HepG2 (cell line): ENCODE results near the gene SNX10.

ENCODE experiments used
- CHD2 ChIP-seq: IDR thresholded peaks from 2 replicates; pipeline ENCODE4 v1.6.1; 2011; ENCODE audit warnings: low read depth, low read length, improper control_type of control experiment
- ETV6 ChIP-seq: sonication (generic); formaldehyde crosslinking; conservative IDR thresholded peaks from 2 replicates; pipeline ENCODE4 v1.4.0; 2020; ENCODE audit warnings: missing genetic modification reagents
- EZH2 ChIP-seq: conservative IDR thresholded peaks from 2 replicates; pipeline ENCODE4 v1.6.1; 2012; ENCODE audit warnings: mild to moderate bottlenecking, low read depth, low read length, moderate library complexity
- FOXP4 ChIP-seq: sonication (generic); formaldehyde crosslinking; IDR thresholded peaks from 2 replicates; pipeline ENCODE4 v1.4.0; 2020; ENCODE audit warnings: missing genetic modification reagents
- REPIN1 ChIP-seq: sonication (generic); formaldehyde crosslinking; IDR thresholded peaks from 2 replicates; pipeline ENCODE4 v1.8.0; 2022; ENCODE audit warnings: missing genetic modification reagents, low read depth, mild to moderate bottlenecking, borderline replicate concordance
- ZBTB38 ChIP-seq: sonication (generic); formaldehyde crosslinking; IDR thresholded peaks from 2 replicates; pipeline ENCODE4 v1.5.1; 2020; ENCODE audit warnings: mild to moderate bottlenecking, missing genetic modification reagents
- ZNF230 ChIP-seq: sonication (generic); formaldehyde crosslinking; IDR thresholded peaks from 2 replicates; pipeline ENCODE4 v1.4.0; 2020; ENCODE audit warnings: mild to moderate bottlenecking, missing genetic modification reagents
- ZNF280D ChIP-seq: sonication (generic); formaldehyde crosslinking; IDR thresholded peaks from 2 replicates; pipeline ENCODE4 v1.5.1; 2020; ENCODE audit warnings: mild to moderate bottlenecking, missing genetic modification reagents
- ZNF484 ChIP-seq: sonication (generic); formaldehyde crosslinking; IDR thresholded peaks from 2 replicates; pipeline ENCODE4 v1.5.1; 2020; ENCODE audit warnings: mild to moderate bottlenecking, low read depth, missing genetic modification reagents, borderline replicate concordance
- ZNF773 ChIP-seq: sonication (generic); formaldehyde crosslinking; IDR thresholded peaks from 2 replicates; pipeline ENCODE4 v1.4.0; 2020; ENCODE audit warnings: missing genetic modification reagents, borderline replicate concordance
- ZZZ3 ChIP-seq: sonication (generic); formaldehyde crosslinking; IDR thresholded peaks from 2 replicates; pipeline ENCODE4 v1.4.0; 2020; ENCODE audit warnings: missing genetic modification reagents, mild to moderate bottlenecking, borderline replicate concordance
- TF ChIP-seq, protein P1 (sequence below): sonication (generic); formaldehyde crosslinking; IDR thresholded peaks from 2 replicates; pipeline ENCODE4 v1.5.0; 2020; ENCODE audit warnings: mild to moderate bottlenecking, missing genetic modification reagents, moderate library complexity

GRCh38 chr7:26307791-26308190, 16.1 kb downstream of the SNX10 start:
- TF ChIP-seq REPIN1, result no peak
- no peak for TF ChIP-seq EZH2
- no peak for TF ChIP-seq ZBTB38
- TF ChIP-seq ZNF773 (CRISPR knock-in tag), result no peak
- TF ChIP-seq ZZZ3, result no peak
- TF ChIP-seq, protein P1, sequence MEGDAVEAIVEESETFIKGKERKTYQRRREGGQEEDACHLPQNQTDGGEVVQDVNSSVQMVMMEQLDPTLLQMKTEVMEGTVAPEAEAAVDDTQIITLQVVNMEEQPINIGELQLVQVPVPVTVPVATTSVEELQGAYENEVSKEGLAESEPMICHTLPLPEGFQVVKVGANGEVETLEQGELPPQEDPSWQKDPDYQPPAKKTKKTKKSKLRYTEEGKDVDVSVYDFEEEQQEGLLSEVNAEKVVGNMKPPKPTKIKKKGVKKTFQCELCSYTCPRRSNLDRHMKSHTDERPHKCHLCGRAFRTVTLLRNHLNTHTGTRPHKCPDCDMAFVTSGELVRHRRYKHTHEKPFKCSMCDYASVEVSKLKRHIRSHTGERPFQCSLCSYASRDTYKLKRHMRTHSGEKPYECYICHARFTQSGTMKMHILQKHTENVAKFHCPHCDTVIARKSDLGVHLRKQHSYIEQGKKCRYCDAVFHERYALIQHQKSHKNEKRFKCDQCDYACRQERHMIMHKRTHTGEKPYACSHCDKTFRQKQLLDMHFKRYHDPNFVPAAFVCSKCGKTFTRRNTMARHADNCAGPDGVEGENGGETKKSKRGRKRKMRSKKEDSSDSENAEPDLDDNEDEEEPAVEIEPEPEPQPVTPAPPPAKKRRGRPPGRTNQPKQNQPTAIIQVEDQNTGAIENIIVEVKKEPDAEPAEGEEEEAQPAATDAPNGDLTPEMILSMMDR (CRISPR knock-in tag), result no peak
- no peak for TF ChIP-seq ZNF280D
- no peak for TF ChIP-seq ETV6 (CRISPR knock-in tag)
- TF ChIP-seq FOXP4 (CRISPR knock-in tag), result no peak
- no peak for TF ChIP-seq ZNF484 (CRISPR knock-in tag)
- TF ChIP-seq ZNF230 (CRISPR knock-in tag), result no peak
- TF ChIP-seq CHD2, result no peak
